GM12801 (cell line): ENCODE measurements around the gene HEATR9.

Experiments
- CTCF ChIP-seq: IDR thresholded peaks from one replicate; pipeline ENCODE4 v1.5.1; 2011; ENCODE audit warnings: control low read depth; ENCODE audit not compliant: insufficient read length; ENCODE audit errors: extremely low read depth

The HEATR9 gene

GRCh38 chr17:35891269-35891668 is 22.6 kb upstream of the HEATR9 start:
- no peak for TF ChIP-seq CTCF

GRCh38 chr17:35890774-35891155 is 22.1 kb upstream of the HEATR9 start:
- no peak for TF ChIP-seq CTCF

GRCh38 chr17:35889818-35890773 is 21.4 kb upstream of the HEATR9 start:
- TF ChIP-seq CTCF, result no peak

GRCh38 chr17:35889241-35889640 is 20.6 kb upstream of the HEATR9 start:
- no peak for TF ChIP-seq CTCF

GRCh38 chr17:35879773-35880654 is 11.3 kb upstream of the HEATR9 start, which contains the start of gene CCL5:
Gene CCL5, minus strand, starts transcription at chr17:35880360.
- no peak for TF ChIP-seq CTCF

- TF ChIP-seq CTCF, result no peak
Observed at GRCh38 chr17:35878361-35878760, 9.7 kb upstream of the HEATR9 start.

GRCh38 chr17:35877345-35878029 is 8.8 kb upstream of the HEATR9 start:
- TF ChIP-seq CTCF, result no peak
